DND-41 (cell line): ENCODE data around the gene SRD5A2.

Experiments
- ATAC-seq: fragments of 200-7000 bp; cut with Tn5 transposase; 3 replicates; pipeline ENCODE4 v1.9.1; 2021; ENCODE audit warnings: low read depth; ENCODE audit not compliant: insufficient read depth
- DNase-seq: peaks from one replicate; pipeline ENCODE4 v3.0.0-alpha.2; 2020
- H2AFZ ChIP-seq: 2 replicates; pipeline ENCODE4 v1.6.0; 2012; ENCODE audit warnings: low read depth, low read length
- H3K27ac ChIP-seq: 2 replicates; pipeline ENCODE4 v1.5.1; 2012; ENCODE audit warnings: low read length, inconsistent platforms
- H3K27me3 ChIP-seq: fragments of 200-600 bp; sonication (generic); 2 replicates; pipeline ENCODE4 v1.6.0; 2012; ENCODE audit warnings: low read length, mild to moderate bottlenecking, inconsistent platforms; ENCODE audit not compliant: insufficient read depth, poor library complexity
- H3K36me3 ChIP-seq: 2 replicates; pipeline ENCODE4 v1.5.1; 2012; ENCODE audit warnings: low read length, inconsistent platforms; ENCODE audit not compliant: insufficient read depth
- H3K4me1 ChIP-seq: 2 replicates; pipeline ENCODE4 v1.5.1; 2012; ENCODE audit warnings: mild to moderate bottlenecking, low read length; ENCODE audit not compliant: insufficient read depth
- H3K4me2 ChIP-seq: 2 replicates; pipeline ENCODE4 v1.6.0; 2012; ENCODE audit warnings: mild to moderate bottlenecking, moderate library complexity, low read length, inconsistent platforms; ENCODE audit not compliant: insufficient read depth
- H3K4me3 ChIP-seq, 2 experiments: fragments of 200-600 bp in 1 of 2; shearing (Covaris generic) in 1 of 2; 2 replicates each; pipeline ENCODE4 v1.5.1; 2012 to 2016; ENCODE audit warnings: inconsistent platforms in 2 of 2, low read length in 2 of 2, mild to moderate bottlenecking in 2 of 2, low read depth in 1 of 2, moderate library complexity in 1 of 2
- H3K79me2 ChIP-seq: 2 replicates; pipeline ENCODE4 v1.6.0; 2012; ENCODE audit warnings: low read length, inconsistent platforms; ENCODE audit not compliant: insufficient read depth
- H3K9ac ChIP-seq: 2 replicates; pipeline ENCODE4 v1.6.0; 2012; ENCODE audit warnings: low read depth, mild to moderate bottlenecking, inconsistent platforms, low read length, moderate library complexity
- H3K9me3 ChIP-seq: 2 replicates; pipeline ENCODE4 v1.5.1; 2012; ENCODE audit warnings: low read length, moderate library complexity, mild to moderate bottlenecking, inconsistent platforms; ENCODE audit not compliant: insufficient read depth, severe bottlenecking
- H4K20me1 ChIP-seq: 2 replicates; pipeline ENCODE4 v1.6.0; 2012; ENCODE audit warnings: low read length; ENCODE audit not compliant: insufficient read depth
- CTCF ChIP-seq: IDR thresholded peaks from 2 replicates; pipeline ENCODE4 v1.5.1; 2012; ENCODE audit warnings: borderline replicate concordance, low read length, moderate library complexity, mild to moderate bottlenecking; ENCODE audit not compliant: poor library complexity, severe bottlenecking; ENCODE audit errors: extremely low read depth
- EZH2 ChIP-seq: IDR thresholded peaks from 3 replicates; pipeline ENCODE4 v1.6.1; 2012; ENCODE audit warnings: borderline replicate concordance, low read depth, mild to moderate bottlenecking, moderate library complexity, low read length, inconsistent platforms; ENCODE audit not compliant: severe bottlenecking

Gene SRD5A2

GRCh38 chr2:31555967-31556706 is 24.6 kb downstream of the SRD5A2 start:
- H3K9me3 ChIP-seq = no peaks in the 10 kb centered on the region
- no peak for ATAC-seq
- DNase-seq = no peak
- H3K27me3 ChIP-seq = no peaks in the 10 kb centered on the region
- H3K9ac ChIP-seq = no peak overlapping the region
- no peak overlapping the region for H2AFZ ChIP-seq
- H3K27ac ChIP-seq = no peak overlapping the region
- H4K20me1 ChIP-seq = no peaks in the 10 kb centered on the region
- H3K4me1 ChIP-seq = no peaks in the 10 kb centered on the region
- H3K36me3 ChIP-seq = no peaks in the 10 kb centered on the region
- no peaks in the 10 kb centered on the region for H3K79me2 ChIP-seq
- H3K4me2 ChIP-seq = no peak overlapping the region
- TF ChIP-seq EZH2 = no peak
- no peak for TF ChIP-seq CTCF
- no peak overlapping the region for H3K4me3 ChIP-seq

- Histone ChIP-seq H3K79me2 (no peaks in the 10 kb centered on the region), H3K27ac (no peak overlapping the region), H3K4me2 (no peak overlapping the region), H3K4me1 (no peaks in the 10 kb centered on the region), H3K9ac (no peak overlapping the region), H2AFZ (no peak overlapping the region), H3K4me3 (no peak overlapping the region), H3K27me3 (no peaks in the 10 kb centered on the region), H3K9me3 (no peaks in the 10 kb centered on the region), H3K36me3 (no peaks in the 10 kb centered on the region), H4K20me1 (no peaks in the 10 kb centered on the region)
- ATAC-seq (no peak), DNase-seq (no peak)
- TF ChIP-seq EZH2 (no peak), CTCF (no peak)
These were observed 27.4 kb downstream of the SRD5A2 start for GRCh38 chr2:31553362-31553761.

GRCh38 chr2:31547485-31547884 is 33.3 kb downstream of the SRD5A2 start:
- H3K36me3 ChIP-seq = no peaks in the 10 kb centered on the region
- DNase-seq (no peak), ATAC-seq (no peak)
- no peak overlapping the region for H3K9ac ChIP-seq
- no peak overlapping the region for H3K27ac ChIP-seq
- no peaks in the 10 kb centered on the region for H4K20me1 ChIP-seq
- peaks cover 7% of the 10 kb centered on the region for H3K9me3 ChIP-seq
- no peak overlapping the region for H3K4me2 ChIP-seq
- no peaks in the 10 kb centered on the region for H3K4me1 ChIP-seq
- no peak overlapping the region for H3K4me3 ChIP-seq
- no peak overlapping the region for H2AFZ ChIP-seq
- no peaks in the 10 kb centered on the region for H3K27me3 ChIP-seq
- no peaks in the 10 kb centered on the region for H3K79me2 ChIP-seq
- TF ChIP-seq CTCF = no peak
- TF ChIP-seq EZH2 = no peak
